ENCODE results near the gene SPRTN.

SPRTN gene

DNA sequence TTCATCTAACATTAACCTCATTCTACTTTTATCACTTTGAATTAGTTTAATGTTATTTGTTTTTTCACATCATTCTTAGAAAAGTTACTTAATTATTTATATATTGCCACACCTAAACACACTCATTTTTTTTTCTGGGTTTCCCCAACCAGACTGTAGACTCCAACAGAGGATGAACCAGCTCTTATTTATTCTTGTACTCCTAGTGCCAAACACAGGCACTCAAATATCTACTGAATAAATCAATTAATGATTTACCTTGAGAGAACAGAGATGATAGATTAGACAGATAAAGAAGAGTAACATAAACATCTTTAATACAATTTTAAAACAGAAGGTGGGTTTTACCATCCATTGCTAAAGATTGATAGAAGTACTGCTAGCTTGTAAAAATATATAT lies 48.4 kb downstream of the SPRTN start:
- DNase-seq (ENCODE audit: low spot score), result no peak
- TF ChIP-seq, protein P1, sequence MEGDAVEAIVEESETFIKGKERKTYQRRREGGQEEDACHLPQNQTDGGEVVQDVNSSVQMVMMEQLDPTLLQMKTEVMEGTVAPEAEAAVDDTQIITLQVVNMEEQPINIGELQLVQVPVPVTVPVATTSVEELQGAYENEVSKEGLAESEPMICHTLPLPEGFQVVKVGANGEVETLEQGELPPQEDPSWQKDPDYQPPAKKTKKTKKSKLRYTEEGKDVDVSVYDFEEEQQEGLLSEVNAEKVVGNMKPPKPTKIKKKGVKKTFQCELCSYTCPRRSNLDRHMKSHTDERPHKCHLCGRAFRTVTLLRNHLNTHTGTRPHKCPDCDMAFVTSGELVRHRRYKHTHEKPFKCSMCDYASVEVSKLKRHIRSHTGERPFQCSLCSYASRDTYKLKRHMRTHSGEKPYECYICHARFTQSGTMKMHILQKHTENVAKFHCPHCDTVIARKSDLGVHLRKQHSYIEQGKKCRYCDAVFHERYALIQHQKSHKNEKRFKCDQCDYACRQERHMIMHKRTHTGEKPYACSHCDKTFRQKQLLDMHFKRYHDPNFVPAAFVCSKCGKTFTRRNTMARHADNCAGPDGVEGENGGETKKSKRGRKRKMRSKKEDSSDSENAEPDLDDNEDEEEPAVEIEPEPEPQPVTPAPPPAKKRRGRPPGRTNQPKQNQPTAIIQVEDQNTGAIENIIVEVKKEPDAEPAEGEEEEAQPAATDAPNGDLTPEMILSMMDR (IDR thresholded peaks at IDR 0.05; ENCODE audit: borderline replicate concordance, control extremely low read depth, extremely low read depth, insufficient read depth, missing control alignments), result no peak
- in situ Hi-C loops (cut with MboI; ENCODE audit: low sequenced_read_pairs, unreplicated experiment), result no loop called here

DNA sequence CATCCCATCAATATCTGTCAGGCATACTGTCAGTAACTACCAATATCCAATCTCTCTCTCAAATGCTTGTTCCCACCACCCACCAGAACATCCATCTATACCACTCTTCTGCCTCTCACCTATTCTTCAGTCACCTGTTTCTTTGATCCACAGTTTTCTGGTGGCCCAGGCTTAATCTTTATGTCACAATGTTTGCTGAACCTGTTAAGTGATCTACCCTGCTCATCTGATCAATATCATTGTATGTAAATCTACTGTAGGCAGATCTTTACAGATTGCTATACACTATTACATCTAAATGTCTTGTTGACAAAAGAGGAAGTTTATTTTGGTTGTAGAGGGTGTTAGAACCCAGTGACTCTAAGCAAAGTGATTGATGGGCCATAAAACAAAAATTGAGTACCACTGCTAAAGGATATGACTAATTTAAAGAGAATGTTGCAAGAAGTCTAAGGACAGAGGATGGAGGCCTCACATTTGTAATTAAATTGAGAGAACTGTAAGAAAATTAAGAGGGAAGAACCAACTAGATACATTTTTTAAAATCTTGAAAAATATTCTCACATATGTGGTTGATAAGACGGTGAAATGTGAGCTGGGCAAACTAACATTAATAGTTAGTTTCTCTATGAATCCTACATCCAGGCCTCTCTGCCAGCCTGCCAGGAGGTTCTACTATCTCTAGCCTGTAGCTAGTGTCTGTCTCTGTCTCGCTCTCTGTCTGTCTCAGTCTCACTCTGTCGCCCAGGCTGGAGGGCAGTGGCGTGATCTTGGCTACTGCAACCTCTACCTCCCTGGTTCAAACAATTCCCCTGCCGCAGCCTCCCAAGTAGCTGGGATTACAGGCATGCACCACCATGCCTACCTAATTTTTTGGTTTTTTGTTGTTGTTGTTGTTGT lies 49.9 kb downstream of the SPRTN start:
- no peak for DNase-seq (ENCODE audit: low spot score)
- TF ChIP-seq, protein P1 (IDR thresholded peaks at IDR 0.05; ENCODE audit: borderline replicate concordance, control extremely low read depth, extremely low read depth, insufficient read depth, missing control alignments), result no peak
- in situ Hi-C loops (cut with MboI; ENCODE audit: low sequenced_read_pairs, unreplicated experiment), result no loop called here

DNA sequence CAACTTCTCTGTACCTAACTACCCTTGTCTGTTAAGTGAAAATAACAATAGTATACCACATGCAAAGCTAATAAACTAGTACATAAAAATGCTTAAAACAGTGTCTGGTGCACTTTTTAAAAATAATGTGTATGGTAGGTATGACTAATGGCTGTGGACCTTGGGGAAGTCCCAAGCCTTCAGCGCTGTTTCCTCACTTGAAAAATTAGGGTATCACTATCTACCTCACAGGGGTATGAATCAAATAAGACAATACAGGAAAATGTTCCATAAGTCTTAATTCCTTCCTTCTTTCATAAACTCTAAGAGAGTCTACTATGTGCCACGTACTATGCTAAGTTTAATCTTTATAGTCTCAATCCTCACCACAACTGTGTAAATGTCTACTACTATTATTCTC lies 52.0 kb downstream of the SPRTN start:
- DNase-seq (ENCODE audit: low spot score), result no peak
- in situ Hi-C loops (cut with MboI; ENCODE audit: low sequenced_read_pairs, unreplicated experiment), result no loop called here
- TF ChIP-seq, protein P1 (IDR thresholded peaks at IDR 0.05; ENCODE audit: borderline replicate concordance, control extremely low read depth, extremely low read depth, insufficient read depth, missing control alignments), result no peak

DNA sequence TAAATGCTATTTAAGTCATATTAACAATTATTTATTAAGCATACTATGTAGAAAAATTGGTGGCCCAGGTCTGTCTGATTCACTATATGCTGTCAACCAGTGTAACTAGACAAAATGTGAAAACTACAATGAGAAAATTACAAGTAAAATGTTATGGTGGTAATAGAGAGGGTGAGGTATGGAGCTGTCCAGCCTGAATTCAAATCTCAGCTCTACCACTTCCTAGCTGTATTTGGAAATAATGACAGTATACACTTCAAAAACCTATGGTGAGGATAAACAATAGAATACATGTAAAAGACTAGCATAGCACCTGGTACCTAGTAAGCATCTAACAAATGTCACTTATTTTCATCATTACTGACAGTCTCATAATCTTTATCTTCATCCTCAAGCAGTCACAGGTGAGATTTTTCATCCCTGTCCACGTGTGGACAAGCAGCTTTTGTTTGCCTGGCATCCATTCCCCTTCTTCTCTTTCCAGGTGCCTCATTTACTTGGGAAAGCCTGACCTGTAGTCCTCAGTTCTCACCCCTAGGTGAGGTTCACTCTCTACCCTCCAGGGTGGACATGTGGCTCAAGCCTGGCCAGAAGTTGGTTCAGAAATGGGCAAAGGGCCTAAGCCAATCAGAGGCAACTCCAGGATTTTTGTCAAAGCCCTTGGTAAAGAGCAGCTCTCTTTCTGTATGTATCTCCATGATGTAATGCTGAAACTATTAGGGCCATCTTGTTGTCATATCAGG lies 54.5 kb downstream of the SPRTN start:
- in situ Hi-C loops (cut with MboI; ENCODE audit: low sequenced_read_pairs, unreplicated experiment), result no loop called here
- no peak for DNase-seq (ENCODE audit: low spot score)
- TF ChIP-seq, protein P1 (IDR thresholded peaks at IDR 0.05; ENCODE audit: borderline replicate concordance, control extremely low read depth, extremely low read depth, insufficient read depth, missing control alignments), result no peak

DNA sequence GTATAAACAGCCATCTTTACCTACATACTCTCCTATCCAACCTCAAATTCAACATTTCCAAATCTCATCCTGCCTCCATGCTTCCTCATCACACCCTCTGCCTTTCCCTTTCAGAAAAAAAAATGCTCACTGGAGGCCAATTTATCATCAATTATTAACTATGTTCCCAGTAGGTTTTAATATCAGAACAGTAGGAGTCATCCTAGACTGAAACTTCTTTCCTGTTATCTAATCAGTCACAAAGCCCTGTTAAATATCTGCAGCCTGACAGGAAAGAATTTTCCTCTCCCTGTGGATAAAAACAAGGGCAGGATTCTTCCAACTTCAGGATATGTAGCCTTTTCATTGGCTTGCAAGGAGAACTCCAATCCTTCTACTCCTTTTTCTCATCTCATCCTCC lies 55.6 kb downstream of the SPRTN start:
- no peak for DNase-seq (ENCODE audit: low spot score)
- in situ Hi-C loops (cut with MboI; ENCODE audit: low sequenced_read_pairs, unreplicated experiment), result no loop called here
- TF ChIP-seq, protein P1 (IDR thresholded peaks at IDR 0.05; ENCODE audit: borderline replicate concordance, control extremely low read depth, extremely low read depth, insufficient read depth, missing control alignments), result no peak

DNA sequence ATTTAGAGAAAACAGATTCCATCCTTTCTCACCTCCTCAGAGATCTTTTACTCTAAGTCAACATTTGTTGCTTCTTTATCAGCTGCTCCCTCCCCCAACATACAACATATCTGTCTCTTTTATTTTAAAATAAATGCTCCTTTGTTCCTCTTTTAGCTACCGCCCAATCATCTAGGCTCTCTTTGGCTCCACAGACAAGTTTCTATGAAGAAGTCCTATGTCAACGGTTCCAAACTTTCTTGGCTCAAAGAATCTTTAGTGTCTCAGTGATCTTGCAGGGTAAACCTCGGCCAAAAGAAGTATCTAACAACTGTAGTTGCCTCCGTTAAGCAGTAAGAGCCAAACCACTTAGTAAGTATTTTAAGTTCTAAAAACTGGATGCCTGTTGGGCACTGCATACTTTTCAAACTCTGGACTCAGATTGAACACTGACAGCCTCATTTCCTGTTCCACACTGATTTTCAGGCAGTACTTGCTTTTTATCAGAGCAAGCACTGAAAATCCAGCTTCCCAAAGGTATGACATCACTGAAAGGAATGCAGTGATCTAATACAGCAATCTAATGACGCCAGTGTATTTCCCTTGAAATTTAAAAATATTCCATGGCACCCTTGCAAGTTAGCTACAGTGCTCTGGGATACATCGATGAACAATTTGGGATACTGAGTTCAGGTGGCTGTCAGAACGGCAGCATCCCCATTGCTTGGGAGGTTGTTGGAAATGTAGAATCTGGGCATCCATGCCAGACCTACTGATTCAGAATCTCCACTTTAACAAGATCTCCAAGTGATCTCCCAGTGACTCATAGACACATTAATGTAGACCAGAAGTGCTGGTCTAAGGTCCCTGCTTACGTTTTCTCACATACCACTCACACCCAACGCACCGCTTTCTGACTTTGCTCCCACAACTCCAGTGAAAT lies 57.2 kb downstream of the SPRTN start:
- no peak for DNase-seq (ENCODE audit: low spot score)
- TF ChIP-seq, protein P1 (IDR thresholded peaks at IDR 0.05; ENCODE audit: borderline replicate concordance, control extremely low read depth, extremely low read depth, insufficient read depth, missing control alignments), result no peak
- in situ Hi-C loops (cut with MboI; ENCODE audit: low sequenced_read_pairs, unreplicated experiment), result no loop called here
